Rectal smooth muscle tissue (tissue), 1 donor: ENCODE results near the gene NUP43.
"Not testable (repeated sequence)": the region's sequence is repeated elsewhere in the genome, so short reads cannot be mapped to it uniquely, and the experiment has no call there.

Experiments used
- H3K27ac ChIP-seq: one replicate; pipeline ENCODE4 v1.7.0; 2013; ENCODE audit warnings: low read depth, low read length, inconsistent platforms
- H3K27me3 ChIP-seq: one replicate; pipeline ENCODE4 v1.7.0; 2013; ENCODE audit warnings: low read length; ENCODE audit not compliant: control insufficient read depth, insufficient read depth
- H3K36me3 ChIP-seq: one replicate; pipeline ENCODE4 v1.7.0; 2013; ENCODE audit warnings: low read length; ENCODE audit not compliant: control insufficient read depth, insufficient read depth
- H3K4me1 ChIP-seq: one replicate; pipeline ENCODE4 v1.7.0; 2013; ENCODE audit warnings: low read length; ENCODE audit not compliant: control insufficient read depth, insufficient read depth
- H3K4me3 ChIP-seq: one replicate; pipeline ENCODE4 v1.7.0; 2013; ENCODE audit warnings: low read length
- H3K9ac ChIP-seq: one replicate; pipeline ENCODE4 v1.7.0; 2013; ENCODE audit warnings: low read length

Gene NUP43

DNA sequence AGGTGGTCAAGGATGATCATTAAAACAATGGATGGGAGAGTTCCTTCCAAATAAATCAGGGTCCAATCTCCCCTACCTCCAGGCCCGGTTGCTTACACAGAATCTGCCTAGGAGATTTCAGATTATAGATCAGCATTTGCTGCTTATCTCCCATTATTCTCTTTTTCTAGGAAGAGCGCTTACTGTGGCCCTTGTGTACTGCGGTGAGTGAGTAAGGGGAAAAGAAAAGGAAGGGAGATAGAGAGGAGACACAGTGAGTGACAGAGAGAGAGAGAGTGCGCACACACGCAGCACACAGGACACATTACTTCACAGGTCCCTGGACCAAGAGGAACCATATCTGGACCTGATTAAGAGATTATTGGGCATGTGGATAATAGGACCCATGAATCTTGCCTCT lies 34.6 kb downstream of the NUP43 start:
- no peak overlapping the region for H3K9ac ChIP-seq
- H3K4me1 ChIP-seq, result peaks cover 13% of the 10 kb centered on the region
- no peak overlapping the region for H3K4me3 ChIP-seq
- no peaks in the 10 kb centered on the region for H3K36me3 ChIP-seq
- no peaks in the 10 kb centered on the region for H3K27me3 ChIP-seq
- H3K27ac ChIP-seq, result no peak overlapping the region

DNA sequence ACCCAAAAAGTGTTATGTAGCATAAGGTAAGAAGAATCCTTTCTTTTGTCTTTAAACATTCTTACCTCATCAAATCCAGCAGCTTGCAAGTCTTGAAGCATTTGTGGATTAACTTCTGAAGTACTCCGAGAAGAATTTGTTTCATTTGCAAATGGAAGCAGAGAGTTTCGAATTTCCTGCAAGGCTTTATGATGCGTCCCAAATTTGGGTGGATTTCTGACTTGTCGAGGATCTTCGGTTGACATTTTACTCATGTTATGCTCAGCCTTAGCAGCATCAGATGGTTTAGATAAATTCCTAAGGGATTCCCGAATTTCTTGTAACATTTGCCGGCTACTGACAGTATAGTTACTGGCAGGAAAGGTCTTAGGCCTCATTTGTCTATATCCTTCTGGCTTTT lies 44.6 kb downstream of the NUP43 start:
- H3K27me3 ChIP-seq, result no peaks in the 10 kb centered on the region
- no peaks in the 10 kb centered on the region for H3K4me1 ChIP-seq
- no peak overlapping the region for H3K9ac ChIP-seq
- H3K36me3 ChIP-seq, result peaks cover 2% of the 10 kb centered on the region
- H3K4me3 ChIP-seq, result no peak overlapping the region
- H3K27ac ChIP-seq, result no peak overlapping the region

DNA sequence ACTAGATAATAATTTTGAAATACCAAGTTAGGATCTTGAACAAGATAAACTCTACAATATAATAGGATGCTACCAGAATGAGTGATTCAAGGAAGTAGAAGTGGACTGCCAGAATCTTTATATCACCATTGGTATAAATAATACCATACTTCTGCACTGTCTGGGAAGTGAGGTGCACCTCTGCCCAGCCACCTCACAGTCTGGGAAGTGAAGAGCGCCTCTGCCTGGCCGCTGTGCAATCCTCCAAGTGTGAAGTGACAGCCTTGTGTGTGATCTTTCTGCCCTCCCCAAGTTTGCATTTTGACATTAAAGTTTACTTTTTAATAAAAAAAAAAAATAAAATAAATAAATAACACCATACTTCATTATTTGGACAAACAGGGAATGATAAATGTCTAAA lies 47.2 kb downstream of the NUP43 start:
- Histone ChIP-seq H3K27me3 (no peaks in the 10 kb centered on the region), H3K9ac (no peak overlapping the region), H3K4me3 (no peak overlapping the region), H3K36me3 (peaks cover 2% of the 10 kb centered on the region), H3K4me1 (no peaks in the 10 kb centered on the region), H3K27ac (no peak overlapping the region)

DNA sequence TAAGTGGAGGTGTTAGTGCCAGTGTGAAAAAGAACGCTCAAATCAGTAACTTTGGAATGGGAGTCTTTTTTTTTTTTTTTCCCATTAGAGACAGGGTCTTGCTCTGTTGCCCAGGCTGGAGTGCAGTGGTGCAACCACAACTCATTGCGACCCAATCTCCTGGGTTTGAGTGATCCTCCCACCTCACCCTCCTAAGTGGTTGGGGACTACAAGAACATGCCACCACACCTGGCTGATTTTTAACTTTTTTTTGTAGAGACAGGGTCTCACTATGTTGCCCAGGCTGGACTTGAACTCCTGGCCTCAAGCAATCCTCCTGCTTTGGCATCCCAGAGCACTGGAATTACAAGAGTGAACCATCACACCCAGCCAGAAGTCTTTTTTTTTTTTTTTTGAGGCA lies 48.2 kb downstream of the NUP43 start:
- no peak overlapping the region for H3K9ac ChIP-seq
- no peak overlapping the region for H3K27ac ChIP-seq
- H3K36me3 ChIP-seq, result peaks cover 2% of the 10 kb centered on the region
- no peaks in the 10 kb centered on the region for H3K27me3 ChIP-seq
- H3K4me3 ChIP-seq, result no peak overlapping the region
- H3K4me1 ChIP-seq, result no peaks in the 10 kb centered on the region

DNA sequence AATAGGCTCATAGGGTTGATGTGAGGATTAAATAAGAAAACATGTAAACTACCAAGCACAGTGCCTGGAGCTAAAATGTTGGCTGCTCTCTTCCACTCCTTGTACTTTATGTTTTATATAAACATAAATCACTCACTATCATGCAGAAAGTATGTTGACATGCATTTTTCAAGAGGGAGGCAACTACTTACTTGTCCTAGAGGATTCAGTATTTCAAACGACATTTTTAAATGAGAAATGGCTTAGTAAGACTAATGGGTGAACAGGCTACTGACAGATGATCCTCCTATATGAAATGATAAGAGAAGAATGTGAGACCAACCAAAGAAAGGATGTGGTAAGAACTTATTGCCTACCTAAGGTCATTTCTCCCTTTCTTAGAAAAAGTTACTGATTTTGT lies 49.4 kb downstream of the NUP43 start:
- Histone ChIP-seq H3K36me3 (peaks cover 4% of the 10 kb centered on the region), H3K4me3 (no peak overlapping the region), H3K27me3 (no peaks in the 10 kb centered on the region), H3K9ac (no peak overlapping the region), H3K4me1 (no peaks in the 10 kb centered on the region), H3K27ac (no peak overlapping the region)

DNA sequence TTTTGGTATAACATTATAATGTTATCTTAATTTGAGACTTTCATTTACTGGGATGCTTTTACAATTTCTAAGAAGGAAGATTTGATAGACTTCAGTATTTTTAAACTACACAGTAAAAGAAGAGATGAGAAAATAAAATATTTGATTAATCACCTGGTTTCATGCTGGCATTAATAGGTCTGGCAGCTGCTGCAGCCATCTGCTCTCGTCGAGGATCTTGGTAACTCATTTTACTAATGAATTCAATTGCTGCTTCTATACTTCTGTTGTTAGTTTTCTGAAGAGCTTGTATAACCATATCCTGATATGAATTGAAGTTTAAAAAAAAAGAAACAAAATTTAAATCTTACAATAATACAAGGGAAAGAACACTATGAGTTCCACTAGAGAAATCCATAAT lies 51.4 kb downstream of the NUP43 start:
- Histone ChIP-seq H3K4me3 (no peak overlapping the region), H3K4me1 (no peaks in the 10 kb centered on the region), H3K27ac (no peak overlapping the region), H3K27me3 (no peaks in the 10 kb centered on the region), H3K36me3 (peaks cover 7% of the 10 kb centered on the region), H3K9ac (no peak overlapping the region)

DNA sequence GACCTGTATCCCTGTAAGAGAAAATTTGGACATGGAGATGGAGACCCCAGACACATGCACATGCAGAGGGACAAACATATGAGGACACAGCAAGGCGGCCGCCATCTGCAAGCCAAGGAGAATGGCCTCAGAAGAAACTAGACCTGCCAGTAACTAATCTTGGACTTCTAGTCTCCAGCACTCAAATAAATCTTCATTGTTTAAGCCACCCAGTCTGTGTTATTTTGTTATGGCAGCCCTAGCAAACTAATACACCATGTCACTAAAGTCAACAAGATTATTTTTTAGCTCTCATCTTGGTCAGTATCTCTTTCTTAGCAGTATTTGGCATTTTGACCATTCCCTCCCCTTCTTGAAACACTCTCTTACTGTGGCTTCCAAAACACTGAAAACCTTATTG lies 55.1 kb downstream of the NUP43 start:
- Histone ChIP-seq H3K27ac (no peak overlapping the region), H3K4me1 (no peaks in the 10 kb centered on the region), H3K27me3 (no peaks in the 10 kb centered on the region), H3K36me3 (peaks cover 7% of the 10 kb centered on the region), H3K4me3 (no peak overlapping the region), H3K9ac (no peak overlapping the region)

DNA sequence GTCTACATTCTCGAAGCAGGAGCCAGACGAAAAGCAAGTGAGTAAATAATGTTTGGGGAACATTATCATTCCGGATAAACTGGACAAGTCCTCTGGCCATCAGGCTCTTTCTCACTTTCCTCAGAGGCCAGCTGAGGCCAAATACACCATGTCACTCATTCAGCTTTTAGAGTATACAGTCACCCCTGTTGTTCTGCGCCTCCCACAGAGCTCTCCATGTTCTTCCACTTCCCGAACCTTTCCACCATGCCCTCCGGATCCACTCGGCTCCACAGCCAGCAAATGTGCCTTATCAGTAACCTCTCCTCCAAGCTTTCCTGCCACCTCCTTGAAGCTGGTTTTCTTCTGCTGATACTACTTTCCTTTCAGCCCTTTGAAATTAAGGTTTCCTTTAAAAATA lies 60.1 kb downstream of the NUP43 start:
- Histone ChIP-seq H3K4me1 (no peaks in the 10 kb centered on the region), H3K4me3 (no peak overlapping the region), H3K9ac (no peak overlapping the region), H3K27me3 (no peaks in the 10 kb centered on the region), H3K27ac (no peak overlapping the region), H3K36me3 (peaks cover 16% of the 10 kb centered on the region)

DNA sequence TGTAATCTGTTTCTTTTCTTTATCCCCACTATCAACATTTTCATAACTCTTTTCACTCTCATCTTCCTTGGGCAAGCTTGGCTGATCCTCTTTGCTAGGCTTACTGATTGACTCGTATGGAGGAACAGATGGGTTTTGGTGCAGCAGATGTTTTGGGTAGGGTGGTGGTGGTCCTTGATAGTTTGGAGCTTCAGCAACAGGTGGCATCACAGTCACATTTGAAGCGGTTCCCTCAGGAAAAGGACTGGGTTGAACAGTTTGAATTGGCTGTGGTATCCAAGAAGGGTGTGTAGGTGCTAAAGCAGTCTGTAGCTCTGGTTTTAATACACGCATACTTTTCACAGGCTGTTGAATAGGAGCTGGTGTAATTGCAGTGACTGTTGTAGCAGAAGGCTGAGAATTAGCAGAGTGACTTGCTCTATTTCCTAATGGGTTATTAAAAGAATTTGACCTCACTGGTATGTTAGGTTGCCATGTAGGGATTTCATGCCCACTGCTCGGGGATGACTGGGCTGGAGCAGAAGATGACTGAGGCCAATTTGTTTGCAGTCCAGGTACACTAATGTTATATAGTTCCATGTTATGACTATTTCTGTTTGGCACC lies 63.0 kb downstream of the NUP43 start:
- Histone ChIP-seq H3K4me3 (no peak overlapping the region), H3K27ac (no peak overlapping the region), H3K27me3 (no peaks in the 10 kb centered on the region), H3K36me3 (peaks cover 16% of the 10 kb centered on the region), H3K4me1 (no peaks in the 10 kb centered on the region), H3K9ac (no peak overlapping the region)

DNA sequence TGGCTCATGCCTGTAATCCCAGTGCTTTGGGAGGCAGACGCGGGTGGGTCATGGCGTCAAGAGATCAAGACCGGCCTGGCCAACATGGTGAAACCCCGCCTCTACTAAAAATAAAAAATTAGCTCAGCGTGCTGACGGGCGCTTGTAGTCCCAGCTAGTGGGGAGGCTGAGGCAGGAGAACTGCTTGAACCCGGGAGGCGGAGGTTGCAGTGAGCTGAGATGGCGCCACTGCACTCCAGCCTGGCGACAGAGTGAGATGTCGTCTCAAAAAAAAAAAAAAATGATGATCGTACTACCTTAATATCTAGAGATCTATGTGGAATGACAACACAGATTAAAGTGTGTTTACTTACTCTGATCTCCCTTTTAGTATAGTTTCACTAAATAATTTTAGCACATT lies 64.5 kb downstream of the NUP43 start:
- not testable (repeated sequence) for H3K27ac ChIP-seq, H3K27me3 ChIP-seq, H3K4me1 ChIP-seq, H3K9ac ChIP-seq, H3K4me3 ChIP-seq
- peaks cover 16% of the 10 kb centered on the region for H3K36me3 ChIP-seq

DNA sequence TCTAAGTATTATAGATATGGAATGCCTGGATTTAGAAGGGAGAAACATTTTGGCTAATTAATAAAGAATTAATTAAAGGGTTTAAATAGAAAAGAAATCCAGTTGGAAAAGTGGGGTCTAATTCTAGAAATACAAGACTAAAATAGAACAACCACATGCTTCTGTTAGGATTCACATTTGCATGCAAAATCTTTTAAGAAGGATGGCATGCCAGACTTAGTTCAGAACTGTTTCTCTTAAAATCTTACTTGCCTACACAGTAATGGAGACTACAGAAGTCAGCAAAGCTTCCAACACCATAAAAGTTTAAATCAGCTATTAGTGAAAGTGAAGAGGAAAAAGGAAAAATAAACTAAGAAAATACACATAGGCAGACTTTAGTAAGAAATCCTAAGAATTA lies 65.1 kb downstream of the NUP43 start:
- Histone ChIP-seq H3K4me3 (no peak overlapping the region), H3K27ac (no peak overlapping the region), H3K4me1 (no peaks in the 10 kb centered on the region), H3K36me3 (peaks cover 15% of the 10 kb centered on the region), H3K27me3 (no peaks in the 10 kb centered on the region), H3K9ac (no peak overlapping the region)

DNA sequence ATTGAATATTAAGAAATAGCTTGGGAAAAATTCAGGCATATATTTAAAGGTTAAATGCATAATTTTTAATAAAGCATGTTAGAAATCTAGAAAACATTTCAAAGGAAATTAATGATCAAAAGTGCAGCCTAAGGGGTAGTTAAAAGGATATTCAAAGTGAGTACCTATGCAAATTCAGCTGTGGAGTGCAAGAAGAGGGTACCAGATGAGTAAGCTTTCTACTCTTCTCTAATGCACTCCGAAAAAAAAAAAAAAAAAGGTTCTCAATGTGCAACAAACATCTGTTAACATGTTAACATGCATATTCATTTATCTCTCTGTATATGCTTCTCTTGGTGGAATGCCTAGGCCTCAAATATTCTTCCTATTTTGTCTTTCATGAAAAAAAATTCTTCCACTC lies 65.8 kb downstream of the NUP43 start:
- H3K27me3 ChIP-seq, result no peaks in the 10 kb centered on the region
- no peaks in the 10 kb centered on the region for H3K4me1 ChIP-seq
- H3K9ac ChIP-seq, result no peak overlapping the region
- peaks cover 12% of the 10 kb centered on the region for H3K36me3 ChIP-seq
- no peak overlapping the region for H3K4me3 ChIP-seq
- no peak overlapping the region for H3K27ac ChIP-seq
